A673 (cell line): Measurements from ENCODE around the gene FNDC5. TPM values are rescaled to one million over a fixed set of nuclear protein-coding genes. Genes with fewer than 3 reads are reported as not detected.

Experiments
- Bru-seq: library from RNA; stranded (reverse); fragments of 400-500 nt; gene quantifications from one replicate; lab custom pipeline; 2021; lab: Mats Ljungman, UMichigan
- BruChase-seq, 2 experiments: library from RNA; stranded (reverse); fragments of 400-500 nt; gene quantifications; one replicate each; lab custom pipeline; 2021; lab: Mats Ljungman, UMichigan
- BruUV-seq: library from RNA; stranded (reverse); fragments of 400-500 nt; replicated peaks from 2 replicates; lab custom pipeline; 2021; lab: Mats Ljungman, UMichigan
- CTCF ChIA-PET: fragments of 300-600 bp; sonication (Branson Sonifier 250); formaldehyde crosslinking; loops from one replicate; lab custom pipeline; 2022; ENCODE audit warnings: antibody characterized with exemption; lab: Charles Lee
- POLR2A ChIA-PET: fragments of 300-600 bp; sonication (Branson Sonifier 250); formaldehyde crosslinking; loops from one replicate; lab custom pipeline; 2022; ENCODE audit warnings: antibody characterized with exemption; ENCODE audit not compliant: low non-redundant PET; lab: Charles Lee
- DNase-seq: peaks from one replicate; pipeline ENCODE4 v3.0.0-alpha.2; 2015; ENCODE audit warnings: low spot score
- H3K27ac ChIP-seq: fragments of 200-600 bp; sonication (generic); 2 replicates; pipeline ENCODE4 v1.5.1; 2016; ENCODE audit warnings: mixed run types, low read depth, mild to moderate bottlenecking, mixed read lengths, antibody characterized with exemption, low read length; ENCODE audit not compliant: poor library complexity, severe bottlenecking
- H3K27me3 ChIP-seq: fragments of 200-600 bp; sonication (generic); replicated peaks from 2 replicates; pipeline ENCODE4 v1.6.1; 2017; ENCODE audit warnings: mixed run types, low read depth, mild to moderate bottlenecking, mixed read lengths, antibody characterized with exemption, low read length; ENCODE audit not compliant: insufficient read depth, poor library complexity
- H3K36me3 ChIP-seq: fragments of 200-600 bp; sonication (generic); 2 replicates; pipeline ENCODE4 v1.6.1; 2016; ENCODE audit warnings: mixed run types, mild to moderate bottlenecking, mixed read lengths, antibody characterized with exemption, low read length; ENCODE audit not compliant: insufficient read depth, poor library complexity, severe bottlenecking
- H3K4me1 ChIP-seq: fragments of 200-600 bp; sonication (generic); 2 replicates; pipeline ENCODE4 v1.6.1; 2017; ENCODE audit warnings: mixed run types, mild to moderate bottlenecking, mixed read lengths, antibody characterized with exemption, low read length; ENCODE audit not compliant: insufficient read depth, poor library complexity, severe bottlenecking
- H3K4me3 ChIP-seq: fragments of 200-600 bp; sonication (generic); 2 replicates; pipeline ENCODE4 v1.5.1; 2016; ENCODE audit warnings: low read depth, mixed run types, mild to moderate bottlenecking, mixed read lengths, low read length; ENCODE audit not compliant: poor library complexity, severe bottlenecking
- H3K9me3 ChIP-seq: fragments of 200-600 bp; sonication (generic); 2 replicates; pipeline ENCODE4 v1.6.1; 2016; ENCODE audit warnings: mixed run types, low read depth, mild to moderate bottlenecking, mixed read lengths, antibody characterized with exemption, low read length; ENCODE audit not compliant: poor library complexity, severe bottlenecking
- EZH2 ChIP-seq: fragments of 200-600 bp; sonication (generic); IDR thresholded peaks from 2 replicates; pipeline ENCODE4 v1.6.1; 2017; ENCODE audit warnings: borderline replicate concordance, low read depth, mild to moderate bottlenecking, mixed read lengths, antibody characterized with exemption, low read length; ENCODE audit not compliant: poor library complexity, severe bottlenecking
- intact Hi-C: fragments of 100-400 bp; cut with micrococcal nuclease; formaldehyde crosslinking; loops from one replicate; pipeline ENCODE4 v1.10.0; 2022; ENCODE audit not compliant: unreplicated experiment
- long read RNA-seq: library from polyadenylated mRNA; stranded (forward); transcript quantifications from one replicate; pipeline ENCODE4 v2.0.0, GENCODE V29; 2022
- total RNA-seq: library from RNA; stranded (reverse); gene quantifications from 2 replicates; pipeline ENCODE4 v1.2.3, GENCODE V29; 2021
- TF ChIP-seq, protein P1 (sequence below): fragments of 300-800, 200-600 bp; sonication (generic); conservative IDR thresholded peaks from 2 replicates; pipeline ENCODE4 v1.5.1; 2017; ENCODE audit warnings: low read depth, mild to moderate bottlenecking, antibody characterized with exemption, low read length, moderate library complexity, mixed read lengths

The FNDC5 gene
- 1.2 and 1.3 TPM in 2 replicates for total RNA-seq
- percentile 17 among the genes with signal in this experiment for Bru-seq, nascent RNA
- percentile 12 among the genes with signal in this experiment for BruChase-seq, experiment 1, labeled RNA remaining after a 2-hour chase
- BruChase-seq, experiment 2, labeled RNA remaining after a 6-hour chase = percentile 21 among the genes with signal in this experiment
- long read RNA-seq, partial matches to known transcripts = 0 of 2 reads
- long read RNA-seq, other reads (novel, unspliced or antisense) = 2 of 2 reads

DNA sequence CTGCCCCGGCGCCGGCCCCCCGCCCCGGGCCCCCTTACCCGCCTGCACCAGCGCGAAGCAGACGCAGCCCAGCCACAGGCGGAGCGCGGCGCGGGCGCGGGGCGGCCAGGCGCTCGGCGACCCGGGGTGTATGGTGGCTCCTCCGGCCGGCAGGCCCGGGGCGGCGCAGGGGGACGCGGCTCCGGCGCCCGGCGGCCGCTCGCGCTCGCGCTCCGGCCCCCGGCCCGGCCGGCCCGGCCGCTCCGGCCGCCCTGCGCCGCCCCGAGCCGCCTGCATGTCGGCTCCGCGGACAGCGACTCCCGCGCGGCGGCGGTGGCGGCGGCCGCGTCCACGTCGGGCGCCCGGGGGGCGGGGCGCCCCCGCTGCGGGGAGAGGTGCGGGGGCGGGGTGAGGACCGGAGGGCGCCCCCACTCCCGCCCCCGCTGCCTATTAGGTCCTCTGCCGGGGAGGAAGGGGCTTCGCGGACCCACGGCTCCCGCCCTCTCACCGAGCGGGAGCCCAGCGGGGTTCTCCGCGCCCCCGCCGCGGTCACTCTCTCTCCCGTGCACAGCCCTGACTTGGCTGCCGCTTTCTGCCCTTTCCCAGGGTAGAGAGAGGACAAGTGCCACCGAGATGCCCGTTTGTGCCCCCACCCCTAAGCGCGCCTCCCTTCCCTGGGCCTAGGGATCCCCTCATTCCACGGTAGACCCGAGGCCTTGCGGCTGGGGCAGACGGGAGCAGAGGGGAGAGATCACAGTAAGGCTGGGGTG lies at the start of gene FNDC5:
TSS of gene FNDC5 (minus strand) at position 298 of the 749 bp plus-strand sequence.
- ChIA-PET CTCF (interaction anchor here (0.5 to 1.4 kb wide), 3 partner anchors 159 to 469 kb away, joined by 3 to 5 read pairs (median 3); no protein-coding TSS in a partner anchor), POLR2A (interaction anchor here (0.6 kb wide), 1 partner anchor 268 kb away, joined by 3 read pairs; no protein-coding TSS in a partner anchor)
- H3K4me3 ChIP-seq = peak within 1 kb of the TSS; percentile 48
- no peak within 1 kb of the TSS for H3K27ac ChIP-seq
- no peaks in the 10 kb centered on the region for H3K27me3 ChIP-seq
- intact Hi-C loops = loop anchor here (5.0 to 10.0 kb wide), 2 partner anchors 158 to 356 kb away; no protein-coding TSS in a partner anchor
- peak; percentile 42 for DNase-seq
- H3K36me3 ChIP-seq = no peaks in the 10 kb centered on the region
- BruUV-seq = no TSS peak
- no peaks in the 10 kb centered on the region for H3K9me3 ChIP-seq
- peaks cover 5% of the 10 kb centered on the region for H3K4me1 ChIP-seq
- TF ChIP-seq, protein P1, sequence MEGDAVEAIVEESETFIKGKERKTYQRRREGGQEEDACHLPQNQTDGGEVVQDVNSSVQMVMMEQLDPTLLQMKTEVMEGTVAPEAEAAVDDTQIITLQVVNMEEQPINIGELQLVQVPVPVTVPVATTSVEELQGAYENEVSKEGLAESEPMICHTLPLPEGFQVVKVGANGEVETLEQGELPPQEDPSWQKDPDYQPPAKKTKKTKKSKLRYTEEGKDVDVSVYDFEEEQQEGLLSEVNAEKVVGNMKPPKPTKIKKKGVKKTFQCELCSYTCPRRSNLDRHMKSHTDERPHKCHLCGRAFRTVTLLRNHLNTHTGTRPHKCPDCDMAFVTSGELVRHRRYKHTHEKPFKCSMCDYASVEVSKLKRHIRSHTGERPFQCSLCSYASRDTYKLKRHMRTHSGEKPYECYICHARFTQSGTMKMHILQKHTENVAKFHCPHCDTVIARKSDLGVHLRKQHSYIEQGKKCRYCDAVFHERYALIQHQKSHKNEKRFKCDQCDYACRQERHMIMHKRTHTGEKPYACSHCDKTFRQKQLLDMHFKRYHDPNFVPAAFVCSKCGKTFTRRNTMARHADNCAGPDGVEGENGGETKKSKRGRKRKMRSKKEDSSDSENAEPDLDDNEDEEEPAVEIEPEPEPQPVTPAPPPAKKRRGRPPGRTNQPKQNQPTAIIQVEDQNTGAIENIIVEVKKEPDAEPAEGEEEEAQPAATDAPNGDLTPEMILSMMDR = no peak
- no peak for TF ChIP-seq EZH2

DNA sequence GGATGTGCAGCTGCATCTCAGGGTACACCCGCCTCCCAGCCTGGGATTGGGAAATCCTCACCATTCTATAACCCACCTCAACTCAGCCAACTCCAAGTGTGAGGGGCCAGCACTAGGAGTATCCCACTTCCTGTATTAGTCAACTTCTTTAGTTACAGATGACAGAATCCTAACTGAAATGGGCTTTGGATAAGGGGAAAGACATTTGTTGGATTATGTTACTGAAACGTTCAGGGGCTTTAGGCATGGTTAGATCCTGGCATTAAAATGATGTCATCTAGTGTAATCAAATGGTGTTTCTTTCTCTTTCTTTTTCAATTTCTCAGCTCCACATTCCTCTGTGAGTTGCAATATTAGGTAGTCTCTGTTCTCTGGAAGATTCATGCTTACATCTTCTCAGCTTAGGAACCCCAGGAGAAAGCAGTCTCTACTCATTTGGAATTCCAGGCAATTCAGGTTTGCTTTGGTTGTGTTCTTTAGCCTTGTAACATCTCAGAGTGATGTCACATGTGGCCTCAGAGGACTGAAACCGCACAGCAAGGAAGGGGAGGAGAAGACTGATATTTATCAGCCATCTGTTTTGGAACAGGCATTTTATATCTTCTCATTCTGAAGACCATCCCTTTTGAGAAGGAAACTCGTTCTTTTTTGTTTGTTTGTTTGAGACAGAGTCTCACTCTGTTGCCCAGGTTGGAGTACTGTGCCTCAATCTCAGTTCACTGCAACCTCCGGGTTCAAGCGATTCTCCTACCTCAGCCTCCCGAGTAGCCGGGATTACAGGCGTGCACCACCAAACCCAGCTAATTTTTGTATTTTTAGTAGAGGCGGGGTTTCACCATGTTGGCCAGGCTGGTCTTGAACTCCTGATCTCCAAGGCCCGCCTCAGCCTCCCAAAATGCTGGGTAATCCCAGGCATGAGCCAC lies 49.4 kb upstream of the FNDC5 start:
- H3K27me3 ChIP-seq = no peaks in the 10 kb centered on the region
- ChIA-PET CTCF (interaction anchor here (0.6 kb wide), 2 partner anchors 27 to 399 kb away, joined by 7 to 9 read pairs; no protein-coding TSS in a partner anchor), POLR2A (no interaction called here)
- H3K36me3 ChIP-seq = no peaks in the 10 kb centered on the region
- H3K4me1 ChIP-seq = no peaks in the 10 kb centered on the region
- BruUV-seq = no TSS peak
- H3K9me3 ChIP-seq = no peaks in the 10 kb centered on the region
- peak; percentile 41 for DNase-seq
- TF ChIP-seq EZH2 = no peak
- TF ChIP-seq, protein P1 = no peak
- H3K27ac ChIP-seq = no peak overlapping the region
- H3K4me3 ChIP-seq = no peak overlapping the region
- intact Hi-C loops = no loop called here

DNA sequence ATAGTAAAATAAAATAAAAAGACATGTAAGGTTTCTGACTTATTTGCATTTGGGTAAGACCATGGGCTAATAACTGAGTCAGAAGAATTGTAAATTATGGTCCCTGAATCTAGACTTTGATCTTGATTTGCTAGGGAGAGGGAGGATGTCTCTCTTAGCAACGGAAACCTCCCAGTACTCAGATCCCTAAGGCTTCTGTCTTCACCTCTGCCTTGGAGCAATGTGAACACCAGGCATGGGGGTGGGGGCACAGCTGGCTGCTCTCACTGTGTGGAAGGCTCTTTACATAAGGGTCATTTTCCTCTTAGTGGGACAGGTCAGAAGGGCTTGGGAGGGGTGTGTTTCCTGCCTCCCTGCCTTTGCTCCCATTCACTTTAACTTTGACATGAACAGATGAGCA lies 47.5 kb upstream of the FNDC5 start:
- H3K27me3 ChIP-seq = no peaks in the 10 kb centered on the region
- no peak for DNase-seq
- no peaks in the 10 kb centered on the region for H3K4me1 ChIP-seq
- CTCF ChIA-PET = no interaction called here
- no peak overlapping the region for H3K27ac ChIP-seq
- POLR2A ChIA-PET = no interaction called here
- BruUV-seq = no TSS peak
- no peak for TF ChIP-seq EZH2
- TF ChIP-seq, protein P1 = no peak
- H3K4me3 ChIP-seq = no peak overlapping the region
- no peaks in the 10 kb centered on the region for H3K9me3 ChIP-seq
- intact Hi-C loops = no loop called here
- H3K36me3 ChIP-seq = no peaks in the 10 kb centered on the region
